Left kidney (tissue), 2 donors: Measurements from ENCODE around the gene TBX5. TPM values are rescaled to one million over a fixed set of nuclear protein-coding genes. Genes with fewer than 3 reads are reported as not detected.

Experiments
- DNase-seq: peaks from one replicate; pipeline ENCODE4 v3.0.0-alpha.2; 2013
- polyA plus RNA-seq: library from polyadenylated mRNA; unstranded; fragments of 120-200 nt; gene quantifications from one replicate; pipeline ENCODE4 v1.2.1, GENCODE V29; 2013; ENCODE audit not compliant: insufficient read length

TBX5 gene
- polyA plus RNA-seq, 1 donor, result not detected

DNA sequence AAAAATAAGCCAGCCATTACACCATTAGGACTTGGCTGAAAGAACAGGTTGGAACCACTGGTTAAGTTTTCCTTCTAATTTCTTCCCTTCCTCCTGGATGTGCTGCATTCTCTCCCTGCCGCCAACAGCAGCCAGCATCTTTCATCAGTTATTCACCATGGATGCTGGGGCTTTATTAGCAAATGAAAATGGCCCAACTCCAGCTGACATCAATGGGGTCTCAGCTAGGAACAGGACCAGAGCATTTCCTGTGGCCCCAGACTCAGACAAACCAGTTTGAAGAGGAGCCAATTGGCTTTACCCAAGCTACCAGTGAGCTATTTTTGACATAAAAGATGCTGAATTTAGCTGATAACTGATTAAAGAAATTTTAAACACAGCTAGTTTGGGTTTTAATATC, 26.0 kb upstream of the TBX5 start:
- DNase-seq, result no peak

DNA sequence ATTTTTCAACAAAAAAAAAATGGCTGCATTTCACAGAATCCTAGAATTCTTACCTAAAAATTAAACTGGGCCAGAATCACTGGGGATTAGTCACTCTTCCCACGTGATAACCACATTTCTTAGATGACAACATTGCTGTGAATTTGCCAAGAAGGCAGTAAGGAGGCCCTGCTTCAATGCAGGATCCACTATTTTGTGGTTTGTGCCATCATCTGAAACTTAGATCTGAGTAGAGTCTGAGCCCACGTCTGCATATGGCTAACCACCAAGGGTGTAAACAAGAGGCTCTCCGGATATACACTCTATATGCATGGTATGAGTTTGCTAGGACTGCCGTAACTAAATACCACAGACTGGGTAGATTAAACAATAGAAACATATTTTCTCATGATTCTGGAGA, 24.4 kb upstream of the TBX5 start:
- DNase-seq, result no peak

DNA sequence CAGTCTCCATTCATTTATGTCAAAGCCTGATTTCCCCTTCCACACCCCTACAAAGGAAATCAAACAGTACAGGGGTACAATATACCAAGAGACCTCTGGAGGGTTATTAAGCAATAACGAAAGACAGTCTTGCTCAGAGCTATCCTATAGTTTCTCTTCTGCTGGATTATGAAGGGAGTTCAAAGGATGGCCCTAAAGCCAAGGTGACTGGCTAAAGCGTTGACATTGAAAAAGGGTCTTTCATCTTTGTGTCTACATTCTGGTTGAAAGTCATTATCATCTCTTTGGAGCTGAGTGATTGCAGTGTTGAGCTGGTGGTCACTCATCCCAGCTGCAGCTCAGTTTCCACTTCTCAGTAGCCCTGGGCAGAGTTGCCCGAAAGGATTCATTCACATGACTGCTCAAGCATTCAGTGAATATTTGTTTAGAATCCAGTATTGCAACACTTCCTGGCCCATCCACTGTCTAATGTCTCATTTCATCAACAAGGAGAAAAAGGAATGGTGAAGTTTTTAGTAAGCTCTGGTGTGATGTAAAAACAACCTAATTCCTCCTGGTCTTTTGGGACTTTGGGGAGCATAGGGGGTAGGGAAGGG, 19.2 kb upstream of the TBX5 start:
- no peak for DNase-seq

DNA sequence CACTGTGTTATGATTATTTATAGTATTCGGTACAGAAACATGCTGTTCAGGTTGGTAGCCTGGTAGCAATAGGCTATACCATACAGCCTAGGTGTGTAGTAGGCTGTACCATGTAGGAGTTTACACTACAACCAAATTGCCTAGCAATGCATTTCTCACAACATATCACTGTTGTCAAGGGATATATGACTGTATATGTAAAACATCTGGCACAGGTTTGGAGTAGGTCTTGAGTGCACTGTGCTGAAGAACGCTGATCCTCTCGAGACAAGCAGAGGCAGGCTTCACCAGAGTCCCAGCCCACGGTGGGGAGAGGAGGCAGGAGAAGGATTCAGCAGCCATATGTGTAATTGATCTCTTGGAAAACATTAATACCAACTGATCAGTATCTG, 15.0 kb upstream of the TBX5 start:
- no peak for DNase-seq

DNA sequence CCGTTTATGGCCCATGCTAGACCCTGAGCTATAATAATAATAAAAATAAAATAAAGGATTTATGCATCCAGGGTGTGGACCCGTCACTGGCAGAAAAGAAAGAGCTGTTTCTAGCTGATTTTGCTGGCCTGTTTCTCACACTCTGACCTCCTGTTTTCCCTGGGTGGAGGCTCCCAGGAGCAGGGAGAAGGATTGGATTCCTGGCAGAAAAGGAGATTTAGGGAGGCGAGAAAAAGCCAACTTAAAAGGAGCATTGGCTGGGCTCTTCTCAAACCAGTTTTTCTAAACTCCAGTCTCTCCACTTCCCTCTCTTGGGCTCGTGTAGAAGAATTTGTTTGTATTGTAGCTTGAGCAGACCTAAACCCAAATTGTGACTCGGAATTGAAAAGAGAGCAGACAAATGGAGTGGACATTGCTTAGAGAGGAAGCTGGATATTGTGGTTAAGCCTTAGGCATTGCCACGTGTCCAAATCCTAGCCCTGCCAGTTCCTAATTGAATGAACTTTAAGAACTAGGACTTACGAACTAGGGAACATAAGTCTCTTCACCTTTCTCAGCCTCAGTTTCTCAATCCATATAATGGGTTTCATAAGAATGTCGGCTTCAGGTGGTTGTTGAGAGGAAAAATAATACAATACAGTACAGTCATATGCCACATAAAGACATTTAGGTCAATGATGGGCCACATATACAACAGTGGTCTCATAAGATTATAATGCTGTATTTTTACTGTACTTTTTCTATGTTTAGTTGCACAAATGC, 14.4 kb upstream of the TBX5 start:
- DNase-seq, result no peak

DNA sequence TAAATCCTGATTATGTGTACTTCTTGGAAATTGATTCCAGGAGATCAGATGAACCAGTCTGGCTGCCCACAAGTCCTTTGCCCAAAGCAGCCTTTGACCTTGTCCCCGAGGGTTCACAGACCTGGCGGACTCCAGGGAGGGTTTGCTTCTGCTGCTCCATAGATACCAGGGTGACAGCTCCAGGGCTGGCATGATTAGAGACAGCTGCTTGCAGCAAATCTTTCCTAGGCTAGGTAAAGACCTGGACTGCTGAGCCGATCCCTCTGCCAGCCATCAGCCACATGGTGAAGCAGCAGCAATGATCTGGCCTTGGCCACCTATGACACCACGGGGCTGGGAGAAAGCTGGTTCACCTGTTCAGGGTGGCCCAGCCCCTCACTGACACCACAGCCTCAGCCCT, 10.1 kb upstream of the TBX5 start:
- no peak for DNase-seq

DNA sequence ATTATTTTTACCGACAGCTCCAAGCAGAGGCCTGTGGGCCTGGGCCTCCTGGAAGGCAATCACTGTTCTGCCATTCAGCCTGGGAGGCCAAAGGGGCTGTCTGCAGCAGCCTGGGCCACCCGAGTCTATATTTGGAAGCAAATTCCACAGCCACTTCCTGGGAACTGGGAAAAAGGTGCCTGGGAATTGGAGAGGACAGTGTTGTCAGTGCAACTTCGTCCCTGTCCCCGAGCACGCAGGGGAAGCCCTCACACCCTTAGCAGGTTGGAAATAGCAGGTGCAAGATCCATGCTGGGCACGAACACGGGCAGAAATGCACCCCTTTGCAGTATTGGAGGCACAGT, 9.6 kb upstream of the TBX5 start:
- DNase-seq, result no peak

DNA sequence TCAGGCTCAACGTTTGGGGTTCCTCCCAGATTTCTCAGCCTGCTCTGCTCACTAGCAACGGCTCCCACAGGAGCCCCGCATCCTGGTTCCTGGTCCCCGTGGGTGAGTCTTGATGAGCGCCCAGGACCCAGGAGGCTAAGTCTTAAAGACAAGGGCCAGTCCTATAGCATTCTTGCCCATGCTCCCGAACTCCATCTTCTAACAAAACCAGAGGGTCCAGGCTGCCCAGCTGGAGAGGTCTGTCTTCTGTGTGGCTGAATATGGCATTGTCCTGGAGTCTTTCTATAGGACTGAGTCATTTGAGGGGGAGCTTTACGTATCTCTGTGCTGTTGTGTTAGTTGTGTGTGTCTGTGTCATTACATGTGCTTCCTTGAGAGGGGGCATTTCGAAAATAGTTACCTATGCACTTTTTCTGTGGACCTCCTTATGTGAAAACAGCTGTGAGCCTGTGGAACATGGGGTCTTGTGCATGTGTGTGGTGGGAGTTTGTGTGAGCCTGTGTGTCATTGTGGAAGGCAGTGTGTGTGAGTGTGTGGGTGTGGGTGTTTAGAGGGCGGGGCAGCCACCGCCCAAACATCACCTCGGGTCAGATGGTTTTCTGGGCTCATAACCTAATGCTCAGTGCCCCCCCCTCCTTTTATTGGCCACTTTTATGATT, 9.1 kb upstream of the TBX5 start:
- no peak for DNase-seq

DNA sequence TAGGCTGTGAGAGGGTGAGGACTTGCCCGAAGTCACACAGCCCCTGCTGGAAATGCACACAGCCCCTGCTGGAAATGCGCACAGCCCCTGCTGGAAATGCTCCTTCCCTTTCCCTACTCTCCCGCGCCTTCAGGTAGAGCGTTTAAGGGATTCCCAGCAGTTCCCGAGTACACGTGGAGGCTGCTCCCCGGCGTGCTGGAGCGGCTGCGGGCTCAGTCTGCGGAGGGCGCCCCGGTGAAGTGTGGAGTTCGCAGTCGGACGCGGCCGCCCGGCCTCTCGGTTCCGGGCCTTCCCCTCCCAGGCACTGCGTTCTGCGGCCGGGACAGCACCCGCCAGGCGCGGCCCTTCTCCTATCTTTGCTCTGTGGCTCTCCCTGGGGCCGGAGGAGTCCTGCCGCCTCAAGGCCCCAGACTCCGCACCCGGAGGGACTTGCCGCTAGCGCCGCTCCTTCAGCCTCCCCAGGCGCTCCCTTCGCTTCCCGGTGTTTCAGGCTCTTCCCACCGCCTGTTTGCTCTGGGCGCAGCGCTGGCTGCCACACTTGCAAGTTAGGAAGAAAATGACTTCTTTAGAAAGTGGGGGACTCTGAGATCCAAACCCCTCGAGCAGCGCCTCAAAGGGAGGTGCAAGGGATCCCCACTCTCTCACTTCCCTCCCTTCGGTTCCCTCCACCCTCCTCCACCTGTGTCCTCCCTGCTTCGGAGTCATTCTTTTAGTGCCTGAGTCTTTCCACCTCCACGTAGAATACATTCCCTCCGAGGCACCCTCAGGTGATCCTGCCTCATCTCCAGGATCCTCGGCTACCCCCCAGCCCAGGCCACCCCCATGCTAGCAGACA, 8.3 kb upstream of the TBX5 start:
- no peak for DNase-seq

DNA sequence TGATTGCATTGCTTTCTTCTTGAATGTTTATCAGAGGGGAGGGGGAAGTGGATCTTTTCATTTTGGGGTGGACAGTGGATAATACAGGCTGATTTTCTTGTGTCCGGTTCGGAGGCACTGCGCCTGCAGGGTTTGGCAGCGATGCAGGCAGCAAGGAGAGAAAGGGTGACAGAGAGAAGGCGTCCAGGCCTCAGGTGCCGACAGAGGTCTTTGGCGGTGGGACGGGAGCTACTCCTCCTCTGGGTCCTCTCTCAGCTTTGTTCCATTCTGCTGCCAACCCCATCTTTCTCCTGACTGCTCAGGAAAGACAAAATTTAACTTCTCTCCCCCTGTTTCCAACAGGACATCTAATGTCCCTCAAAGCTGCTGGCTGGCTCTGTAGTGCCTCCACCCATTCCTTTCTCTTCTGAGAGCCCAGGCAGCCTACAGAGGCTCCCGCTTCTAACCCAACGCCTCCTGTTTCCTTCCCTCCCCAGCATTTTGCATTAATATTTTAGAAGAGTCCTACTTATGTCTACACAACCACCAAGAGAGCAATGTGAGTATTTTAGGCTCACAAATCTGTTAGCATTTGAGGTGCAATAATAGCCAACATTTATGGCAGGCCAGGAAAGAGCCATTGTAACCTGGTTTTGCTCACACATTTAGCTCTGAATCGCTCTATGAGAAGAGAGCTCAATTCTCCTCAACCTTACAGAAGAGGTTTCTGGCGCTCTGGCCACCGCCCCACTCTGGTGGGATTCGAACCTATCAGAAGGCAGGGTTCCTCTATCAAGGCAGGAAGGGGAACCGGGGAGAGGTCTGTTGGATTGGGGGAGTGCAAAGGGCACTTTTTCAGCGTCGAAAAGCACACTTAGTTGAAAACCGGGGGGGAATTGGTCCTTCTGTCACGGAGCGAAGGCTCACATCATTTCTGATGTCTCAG, 7.1 kb upstream of the TBX5 start:
- DNase-seq, result no peak

DNA sequence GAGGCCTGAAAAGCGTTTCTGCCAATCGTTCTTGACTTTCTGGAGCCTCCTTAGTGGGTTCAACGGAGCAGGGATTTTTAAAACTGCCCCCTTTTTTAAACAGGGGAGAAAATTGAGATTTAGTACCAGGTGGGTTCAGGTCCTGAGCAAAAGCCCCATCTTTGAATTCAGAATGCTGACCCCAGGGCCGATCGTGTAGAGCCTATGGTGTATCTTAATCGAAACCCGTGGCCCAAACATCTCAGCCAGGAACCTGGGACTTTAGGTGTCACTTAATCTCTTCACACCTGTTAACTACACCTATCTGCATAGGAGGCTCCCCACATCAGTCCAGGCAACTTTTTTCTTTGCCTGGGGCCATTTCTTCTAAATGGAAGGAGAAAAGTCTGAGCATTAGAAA, 6.4 kb upstream of the TBX5 start:
- DNase-seq, result no peak

DNA sequence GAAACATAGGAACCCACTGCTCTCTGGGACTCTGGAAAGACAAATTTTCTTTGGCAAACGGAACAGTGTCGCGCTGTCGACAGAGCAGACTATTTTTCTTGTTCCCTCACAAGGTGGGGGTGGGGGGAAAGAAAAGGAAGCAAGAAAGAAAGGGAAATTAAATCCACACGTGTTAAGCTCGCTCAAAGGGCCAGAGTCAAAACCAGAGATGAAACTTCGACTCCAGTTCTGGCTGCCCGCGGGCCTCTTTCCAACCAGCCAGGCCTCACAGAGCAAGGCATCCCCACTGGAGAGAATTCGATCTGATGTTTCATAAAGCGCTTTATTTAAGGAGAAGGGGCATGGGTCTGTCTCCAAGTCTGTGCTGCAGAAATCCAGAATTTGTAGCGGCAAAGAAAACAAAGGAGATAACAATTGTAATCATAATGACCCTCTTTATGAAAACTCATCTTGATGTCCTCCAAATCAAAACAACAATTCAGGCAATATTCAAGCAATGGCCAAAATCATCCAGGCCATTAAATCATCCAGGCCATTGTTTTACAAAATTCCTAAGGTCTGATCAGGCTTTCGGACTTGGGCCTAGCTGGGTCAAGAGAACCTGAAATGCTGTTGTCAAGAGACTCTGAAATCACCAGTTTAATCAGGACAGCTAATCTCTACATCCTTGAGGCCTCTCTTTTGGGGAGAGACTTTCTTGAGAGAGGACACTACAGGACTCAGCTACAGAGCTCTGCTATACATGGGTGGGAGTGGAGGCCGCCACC, 5.3 kb upstream of the TBX5 start:
- no peak for DNase-seq

DNA sequence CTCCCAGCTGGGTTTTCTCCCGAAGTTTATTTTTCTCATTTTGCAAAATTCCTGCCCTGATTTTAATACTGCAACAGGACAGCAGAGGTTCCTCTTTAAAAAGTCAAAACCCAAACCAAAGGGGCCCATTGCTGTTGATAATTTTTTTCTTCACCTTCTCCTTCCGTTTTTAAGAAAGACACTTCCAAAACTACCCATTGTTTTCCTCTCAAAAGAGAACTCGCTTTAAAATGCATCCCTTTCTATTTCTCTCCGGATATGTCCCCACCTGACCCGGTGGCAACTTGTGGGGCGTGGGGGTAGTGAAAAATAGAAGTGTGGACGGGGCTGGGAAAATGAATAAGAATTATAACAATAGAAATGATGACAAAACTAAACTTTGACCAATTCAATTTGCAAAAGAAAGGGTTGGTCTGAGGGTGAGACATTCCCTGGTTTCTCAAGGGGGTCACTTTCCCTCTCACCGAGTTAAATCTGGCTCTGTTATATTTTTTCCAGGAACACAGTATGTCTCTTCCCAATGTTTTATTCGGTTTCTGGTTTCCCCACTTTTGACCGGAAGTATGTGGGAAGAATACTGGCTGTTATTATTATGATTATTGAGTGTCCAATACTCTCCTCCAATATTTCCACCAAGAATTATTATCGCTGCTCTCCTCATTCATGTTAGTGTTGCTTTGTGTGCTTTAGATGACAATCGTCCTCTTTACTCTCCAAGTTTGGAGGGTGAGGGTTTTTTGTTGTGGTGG, 4.1 kb upstream of the TBX5 start:
- DNase-seq, result no peak

DNA sequence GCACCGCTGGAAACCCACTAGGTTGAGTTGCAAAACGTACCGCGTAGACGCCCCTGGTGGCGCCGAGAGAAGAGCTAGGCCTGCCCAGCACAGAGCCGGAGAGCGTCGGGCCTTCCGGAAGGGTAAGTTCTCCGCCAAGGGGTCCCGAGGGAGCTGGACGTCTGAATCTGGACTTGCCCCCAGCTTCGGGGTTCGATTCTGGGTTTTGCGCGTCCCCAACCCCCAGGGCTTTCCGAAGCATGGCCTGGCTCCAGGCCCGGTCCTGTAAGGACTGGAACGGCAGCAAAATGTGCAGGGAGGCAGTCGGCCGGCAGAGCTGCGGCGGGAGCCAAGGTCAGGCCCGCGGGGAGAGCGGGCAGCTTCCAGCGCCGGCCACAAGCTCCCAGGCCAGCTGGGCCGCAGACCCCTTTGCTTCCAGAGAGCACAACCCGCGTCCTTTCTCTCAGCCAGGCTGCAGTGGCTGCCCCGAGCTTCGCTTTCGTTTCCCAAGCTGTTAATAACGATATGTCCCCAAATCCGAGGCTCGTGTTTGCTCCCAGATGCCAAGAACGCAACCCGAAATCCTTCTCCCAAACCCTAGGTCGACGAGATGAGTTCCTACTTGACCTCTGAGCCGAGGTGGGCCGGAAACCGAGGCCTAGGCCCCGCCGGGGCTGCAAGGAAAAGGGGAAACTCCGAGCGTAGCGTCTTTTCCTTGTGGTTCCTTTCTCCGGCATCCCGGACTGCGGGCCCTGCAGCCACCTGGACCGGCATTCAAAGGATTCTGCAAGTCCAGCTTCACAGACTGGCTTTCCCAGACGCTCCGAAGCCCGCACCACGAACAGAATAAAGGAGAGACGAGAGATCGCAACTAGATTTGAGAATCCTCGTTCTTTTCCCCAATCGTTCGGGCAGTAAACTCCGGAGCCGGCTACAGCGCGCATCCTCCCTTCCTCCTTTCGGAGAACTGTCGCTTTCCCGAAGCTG, 3.2 kb upstream of the TBX5 start:
- no peak for DNase-seq

DNA sequence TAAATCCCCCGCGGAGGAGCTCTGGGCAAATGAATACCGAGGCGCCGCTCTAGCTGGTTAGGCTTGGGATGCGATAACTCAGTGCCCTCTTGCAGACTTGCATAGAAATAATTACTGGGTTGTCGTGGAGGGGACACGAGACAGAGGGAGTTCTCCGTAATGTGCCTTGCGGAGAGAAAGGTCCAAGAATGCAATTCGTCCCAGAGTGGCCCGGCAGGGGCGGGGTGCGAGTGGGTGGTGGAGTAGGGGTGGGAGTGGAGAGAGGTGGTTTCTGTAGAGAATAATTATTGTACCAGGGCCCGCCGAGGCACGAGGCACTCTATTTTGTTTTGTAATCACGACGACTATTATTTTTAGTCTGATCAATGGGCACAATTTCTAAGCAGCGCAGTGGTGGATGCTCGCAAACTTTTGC, 2.5 kb upstream of the TBX5 start:
- no peak for DNase-seq

DNA sequence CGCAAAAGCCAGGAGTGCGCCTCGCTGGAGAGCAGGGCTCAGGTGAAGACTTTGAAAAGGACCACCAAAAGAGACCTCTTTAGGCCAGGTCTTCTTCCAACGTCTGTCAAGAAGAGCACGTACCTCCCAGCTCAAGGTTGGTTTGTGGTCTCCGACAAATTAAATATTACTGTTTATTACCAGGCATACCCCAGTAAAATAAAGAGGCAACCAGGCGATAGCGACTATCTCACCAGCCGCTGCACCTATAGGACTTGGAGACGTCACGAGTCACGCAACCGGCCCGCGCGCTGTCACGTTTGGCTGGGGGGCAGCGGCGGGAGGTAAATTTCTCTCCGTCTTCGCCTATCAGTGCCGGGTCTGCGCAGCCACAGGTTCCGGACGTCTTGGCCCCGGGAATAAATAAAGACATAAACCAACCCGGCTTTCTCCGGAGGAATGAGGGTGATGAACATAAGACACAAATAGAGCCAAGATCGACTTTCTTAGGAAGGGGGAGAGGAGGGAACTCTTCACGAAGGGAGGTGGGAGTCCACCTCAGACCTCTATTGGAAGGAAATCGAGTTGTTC, 2.0 kb upstream of the TBX5 start:
- no peak for DNase-seq

DNA sequence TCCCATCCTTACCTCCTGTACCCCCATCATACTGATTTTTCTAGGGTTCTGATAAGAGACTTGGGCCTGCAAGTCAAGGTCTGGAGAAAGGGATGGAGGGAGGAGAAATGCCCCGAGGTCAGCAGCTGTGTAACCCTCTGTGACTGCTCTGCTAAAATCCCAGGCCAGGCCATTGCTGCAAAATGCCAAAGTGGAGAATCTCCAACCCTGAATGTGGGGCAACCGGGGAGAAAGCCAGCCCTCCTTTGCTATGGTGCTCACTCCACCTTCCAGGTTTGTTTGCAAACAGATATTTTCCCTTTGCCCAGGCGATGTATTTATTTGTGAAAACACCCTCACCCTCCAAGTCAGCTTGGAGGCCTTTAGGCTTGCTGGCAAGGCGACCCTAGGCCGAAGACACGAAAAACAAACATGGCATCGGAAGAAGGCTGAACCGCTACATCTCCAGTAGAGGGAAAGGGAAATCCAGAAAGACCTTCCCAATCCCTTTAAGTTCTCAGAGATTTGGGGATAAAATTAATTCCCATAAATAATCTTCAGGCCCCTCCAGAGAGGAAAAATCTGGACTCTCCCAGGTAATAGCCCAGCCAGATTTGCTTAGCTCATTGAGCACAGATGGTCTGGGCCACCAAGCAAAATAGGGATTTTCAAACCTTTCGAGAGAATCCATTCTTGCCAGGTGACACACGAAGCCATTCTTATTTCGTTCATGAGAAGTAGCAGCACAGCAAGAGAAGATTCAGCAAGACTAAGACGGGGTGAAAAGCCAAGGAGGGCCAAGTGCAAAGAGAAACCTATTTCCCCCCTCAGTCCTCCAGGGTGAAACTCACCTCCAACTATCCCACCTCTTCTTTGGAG, 1.3 kb upstream of the TBX5 start:
- no peak for DNase-seq
